HUES64 (cell line): ENCODE results near the gene HOTAIR.

Experiments used
- H3K27ac ChIP-seq: 2 replicates; pipeline ENCODE4 v1.7.0; 2013; ENCODE audit warnings: low read depth, low read length, inconsistent platforms
- H3K27me3 ChIP-seq: 2 replicates; pipeline ENCODE4 v1.6.1; 2013; ENCODE audit warnings: mild to moderate bottlenecking, low read length; ENCODE audit not compliant: insufficient read depth
- H3K36me3 ChIP-seq: 2 replicates; pipeline ENCODE4 v1.6.1; 2013; ENCODE audit warnings: mild to moderate bottlenecking, low read length; ENCODE audit not compliant: insufficient read depth
- H3K4me1 ChIP-seq: 2 replicates; pipeline ENCODE4 v1.6.1; 2013; ENCODE audit warnings: mild to moderate bottlenecking, low read length, moderate library complexity; ENCODE audit not compliant: insufficient read depth
- H3K4me3 ChIP-seq: 2 replicates; pipeline ENCODE4 v1.5.1; 2013; ENCODE audit warnings: mild to moderate bottlenecking, low read length, moderate library complexity
- H3K9ac ChIP-seq: 2 replicates; pipeline ENCODE4 v1.6.1; 2013; ENCODE audit warnings: mild to moderate bottlenecking, low read depth, low read length
- H3K9me3 ChIP-seq: 2 replicates; pipeline ENCODE4 v1.6.1; 2013; ENCODE audit warnings: low read depth, low read length; ENCODE audit not compliant: insufficient read depth
- WGBS: fragments of 150-250, 120-280 bp; methylation state at CpG from one replicate; pipeline ENCODE4 v1.1.7; 2013; ENCODE audit warnings: missing lambda C conversion rate; 5-methylcytosine and 5-hydroxymethylcytosine counted together

Gene HOTAIR

GRCh38 chr12:54002278-54002914 lies 27.6 kb upstream of the HOTAIR start:
- no peak overlapping the region for H3K9ac ChIP-seq
- no peak overlapping the region for H3K27ac ChIP-seq
- peaks cover 5% of the 10 kb centered on the region; the same call in 1 of the 2 replicates for H3K4me1 ChIP-seq
- no peaks in the 10 kb centered on the region for H3K9me3 ChIP-seq
- H3K27me3 ChIP-seq, result peaks cover 100% of the 10 kb centered on the region
- WGBS, result 24% methylated on average over 18 of the region's 19 CpGs
- no peak overlapping the region for H3K4me3 ChIP-seq
- H3K36me3 ChIP-seq, result no peaks in the 10 kb centered on the region

GRCh38 chr12:54001283-54002187 lies 26.8 kb upstream of the HOTAIR start:
- H3K4me1 ChIP-seq, result peaks cover 5% of the 10 kb centered on the region; the same call in 1 of the 2 replicates
- no peak overlapping the region for H3K27ac ChIP-seq
- 10% methylated on average over 8 of the region's 8 CpGs for WGBS
- no peaks in the 10 kb centered on the region for H3K36me3 ChIP-seq
- H3K9ac ChIP-seq, result no peak overlapping the region
- H3K4me3 ChIP-seq, result no peak overlapping the region
- H3K27me3 ChIP-seq, result peaks cover 100% of the 10 kb centered on the region
- H3K9me3 ChIP-seq, result no peaks in the 10 kb centered on the region

GRCh38 chr12:54000116-54001114 lies 25.7 kb upstream of the HOTAIR start, which contains the start of gene HOXC9:
Gene HOXC9, plus strand, starts transcription at chr12:54000161. Its CDS starts 28 bp downstream, at chr12:54000189.
- peaks cover 5% of the 10 kb centered on the region; the same call in 1 of the 2 replicates for H3K4me1 ChIP-seq
- H3K9me3 ChIP-seq, result no peaks in the 10 kb centered on the region
- no peaks in the 10 kb centered on the region for H3K36me3 ChIP-seq
- peaks cover 100% of the 10 kb centered on the region for H3K27me3 ChIP-seq
- WGBS, result 5% methylated on average over 87 of the region's 87 CpGs
- H3K27ac ChIP-seq, result no peak within 1 kb of the TSS
- H3K9ac ChIP-seq, result no peak within 1 kb of the TSS
- peak within 1 kb of the TSS; percentile 32 for H3K4me3 ChIP-seq

GRCh38 chr12:53999559-54000115 lies 24.9 kb upstream of the HOTAIR start:
- peak overlapping the region; percentile 32 for H3K4me3 ChIP-seq
- H3K9ac ChIP-seq, result no peak overlapping the region
- no peaks in the 10 kb centered on the region for H3K36me3 ChIP-seq
- H3K4me1 ChIP-seq, result peaks cover 5% of the 10 kb centered on the region; the same call in 1 of the 2 replicates
- H3K27ac ChIP-seq, result no peak overlapping the region
- H3K9me3 ChIP-seq, result no peaks in the 10 kb centered on the region
- H3K27me3 ChIP-seq, result peaks cover 100% of the 10 kb centered on the region
- 9% methylated on average over 33 of the region's 35 CpGs for WGBS

GRCh38 chr12:53998900-53999236 lies 24.1 kb upstream of the HOTAIR start:
- H3K9ac ChIP-seq, result no peak overlapping the region
- no peak overlapping the region for H3K4me3 ChIP-seq
- H3K36me3 ChIP-seq, result no peaks in the 10 kb centered on the region
- no peaks in the 10 kb centered on the region for H3K9me3 ChIP-seq
- peaks cover 5% of the 10 kb centered on the region; the same call in 1 of the 2 replicates for H3K4me1 ChIP-seq
- peaks cover 100% of the 10 kb centered on the region for H3K27me3 ChIP-seq
- H3K27ac ChIP-seq, result no peak overlapping the region
- WGBS, result 39% methylated on average over 8 of the region's 13 CpGs

- Histone ChIP-seq H3K27ac (no peak overlapping the region), H3K27me3 (peaks cover 100% of the 10 kb centered on the region), H3K9ac (no peak overlapping the region), H3K36me3 (no peaks in the 10 kb centered on the region), H3K9me3 (no peaks in the 10 kb centered on the region), H3K4me1 (peaks cover 5% of the 10 kb centered on the region; the same call in 1 of the 2 replicates), H3K4me3 (no peak overlapping the region)
- 21% methylated on average over 6 of the region's 11 CpGs for whole genome bisulfite sequencing
Measured at GRCh38 chr12:53998110-53998899, 23.6 kb upstream of the HOTAIR start.

- Histone ChIP-seq H3K4me1 (peaks cover 5% of the 10 kb centered on the region; the same call in 1 of the 2 replicates), H3K27me3 (peaks cover 100% of the 10 kb centered on the region), H3K9ac (no peak overlapping the region), H3K9me3 (no peaks in the 10 kb centered on the region), H3K4me3 (no peak overlapping the region), H3K36me3 (no peaks in the 10 kb centered on the region), H3K27ac (no peak overlapping the region)
- 8% methylated on average over 35 of the region's 35 CpGs for WGBS
Measured at GRCh38 chr12:53997204-53998109, 22.7 kb upstream of the HOTAIR start.

GRCh38 chr12:53996240-53997203 lies 21.8 kb upstream of the HOTAIR start:
- H3K27ac ChIP-seq, result no peak overlapping the region
- H3K27me3 ChIP-seq, result peaks cover 100% of the 10 kb centered on the region
- no peak overlapping the region for H3K9ac ChIP-seq
- H3K4me3 ChIP-seq, result peak overlapping the region; percentile 33; the same call in 1 of the 2 replicates
- no peaks in the 10 kb centered on the region for H3K36me3 ChIP-seq
- WGBS, result 22% methylated on average over 28 of the region's 29 CpGs
- peaks cover 5% of the 10 kb centered on the region; the same call in 1 of the 2 replicates for H3K4me1 ChIP-seq
- H3K9me3 ChIP-seq, result no peaks in the 10 kb centered on the region
